Measurements from ENCODE around the gene LGALS9. TPM values are rescaled to one million over a fixed set of nuclear protein-coding genes. Genes with fewer than 3 reads are reported as not detected.

The LGALS9 gene
- total and polyA plus RNA-seq, 9 of the 15 experiments (the other 6 are each of a cell fraction or from before 2014, with no cell fraction given): 0.45 to 6.9 (median 2.8) TPM

DNA sequence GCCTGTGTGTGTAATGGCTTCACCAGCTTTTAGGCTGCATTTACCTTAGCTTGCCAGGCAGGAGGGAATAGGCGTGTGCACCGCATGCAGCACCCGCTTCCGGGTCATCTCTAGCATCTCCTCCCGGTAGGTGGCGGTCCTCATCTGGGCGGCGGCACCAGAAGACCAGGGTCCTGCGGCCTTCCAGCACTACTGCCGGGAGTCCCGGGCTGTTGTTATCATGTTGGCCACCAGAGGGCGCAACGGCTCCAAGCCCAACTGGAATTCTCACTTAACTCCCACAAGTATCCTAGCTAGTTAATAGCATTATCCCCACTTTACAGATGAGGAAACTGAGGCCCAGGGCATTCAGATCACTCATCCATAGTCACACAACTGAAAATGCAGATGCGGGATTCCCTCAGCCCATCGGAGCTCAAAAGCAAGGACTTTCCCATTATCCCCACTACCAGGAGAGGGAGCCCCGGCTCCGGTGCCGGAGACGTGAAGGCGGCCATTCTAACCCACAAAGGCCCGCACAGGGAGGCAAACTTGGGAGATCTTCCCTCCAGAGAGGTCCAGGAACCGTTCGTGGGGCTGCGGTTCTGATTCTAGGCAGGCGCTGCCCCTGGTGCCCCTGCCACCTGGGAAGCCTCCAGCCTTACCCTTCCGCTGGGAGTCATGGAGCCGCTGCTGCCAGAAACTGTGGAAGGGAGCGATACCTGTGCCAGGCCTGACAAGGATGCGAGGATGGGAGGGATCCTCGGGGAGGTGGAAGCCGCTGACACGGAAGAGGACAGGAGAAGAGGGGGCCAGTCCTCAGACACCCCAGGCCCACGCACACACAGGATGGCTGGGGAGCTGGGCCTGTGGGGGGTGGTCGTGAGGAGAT is 23.9 kb downstream of the LGALS9 start (continued):
- TF ChIP-seq KLF13 (tag; IDR thresholded peaks at IDR 0.05; ENCODE audit: borderline replicate concordance, low read depth): no peak
- no peak for TF ChIP-seq ZNF668 (CRISPR knock-in tag; IDR thresholded peaks at IDR 0.05)
- peak; percentile 54 for TF ChIP-seq DEAF1 (CRISPR knock-in tag; IDR thresholded peaks at IDR 0.05)
- TF ChIP-seq CCNT2 (IDR thresholded peaks at IDR 0.05; ENCODE audit: borderline replicate concordance, extremely low read depth, insufficient read length, low read depth, low read length): no peak
- TF ChIP-seq E4F1 (CRISPR knock-in tag; IDR thresholded peaks at IDR 0.05; ENCODE audit: borderline replicate concordance): no peak
- TF ChIP-seq, protein P1, sequence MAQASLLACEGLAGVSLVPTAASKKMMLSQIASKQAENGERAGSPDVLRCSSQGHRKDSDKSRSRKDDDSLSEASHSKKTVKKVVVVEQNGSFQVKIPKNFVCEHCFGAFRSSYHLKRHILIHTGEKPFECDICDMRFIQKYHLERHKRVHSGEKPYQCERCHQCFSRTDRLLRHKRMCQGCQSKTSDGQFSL (CRISPR knock-in tag; IDR thresholded peaks at IDR 0.05): peak; percentile 93
- TF ChIP-seq, protein P1 (tag; IDR thresholded peaks at IDR 0.05): peak in 1 of 2 experiments; percentile 75; a peak in 2 of 4 replicates
- TF ChIP-seq, protein P2, sequence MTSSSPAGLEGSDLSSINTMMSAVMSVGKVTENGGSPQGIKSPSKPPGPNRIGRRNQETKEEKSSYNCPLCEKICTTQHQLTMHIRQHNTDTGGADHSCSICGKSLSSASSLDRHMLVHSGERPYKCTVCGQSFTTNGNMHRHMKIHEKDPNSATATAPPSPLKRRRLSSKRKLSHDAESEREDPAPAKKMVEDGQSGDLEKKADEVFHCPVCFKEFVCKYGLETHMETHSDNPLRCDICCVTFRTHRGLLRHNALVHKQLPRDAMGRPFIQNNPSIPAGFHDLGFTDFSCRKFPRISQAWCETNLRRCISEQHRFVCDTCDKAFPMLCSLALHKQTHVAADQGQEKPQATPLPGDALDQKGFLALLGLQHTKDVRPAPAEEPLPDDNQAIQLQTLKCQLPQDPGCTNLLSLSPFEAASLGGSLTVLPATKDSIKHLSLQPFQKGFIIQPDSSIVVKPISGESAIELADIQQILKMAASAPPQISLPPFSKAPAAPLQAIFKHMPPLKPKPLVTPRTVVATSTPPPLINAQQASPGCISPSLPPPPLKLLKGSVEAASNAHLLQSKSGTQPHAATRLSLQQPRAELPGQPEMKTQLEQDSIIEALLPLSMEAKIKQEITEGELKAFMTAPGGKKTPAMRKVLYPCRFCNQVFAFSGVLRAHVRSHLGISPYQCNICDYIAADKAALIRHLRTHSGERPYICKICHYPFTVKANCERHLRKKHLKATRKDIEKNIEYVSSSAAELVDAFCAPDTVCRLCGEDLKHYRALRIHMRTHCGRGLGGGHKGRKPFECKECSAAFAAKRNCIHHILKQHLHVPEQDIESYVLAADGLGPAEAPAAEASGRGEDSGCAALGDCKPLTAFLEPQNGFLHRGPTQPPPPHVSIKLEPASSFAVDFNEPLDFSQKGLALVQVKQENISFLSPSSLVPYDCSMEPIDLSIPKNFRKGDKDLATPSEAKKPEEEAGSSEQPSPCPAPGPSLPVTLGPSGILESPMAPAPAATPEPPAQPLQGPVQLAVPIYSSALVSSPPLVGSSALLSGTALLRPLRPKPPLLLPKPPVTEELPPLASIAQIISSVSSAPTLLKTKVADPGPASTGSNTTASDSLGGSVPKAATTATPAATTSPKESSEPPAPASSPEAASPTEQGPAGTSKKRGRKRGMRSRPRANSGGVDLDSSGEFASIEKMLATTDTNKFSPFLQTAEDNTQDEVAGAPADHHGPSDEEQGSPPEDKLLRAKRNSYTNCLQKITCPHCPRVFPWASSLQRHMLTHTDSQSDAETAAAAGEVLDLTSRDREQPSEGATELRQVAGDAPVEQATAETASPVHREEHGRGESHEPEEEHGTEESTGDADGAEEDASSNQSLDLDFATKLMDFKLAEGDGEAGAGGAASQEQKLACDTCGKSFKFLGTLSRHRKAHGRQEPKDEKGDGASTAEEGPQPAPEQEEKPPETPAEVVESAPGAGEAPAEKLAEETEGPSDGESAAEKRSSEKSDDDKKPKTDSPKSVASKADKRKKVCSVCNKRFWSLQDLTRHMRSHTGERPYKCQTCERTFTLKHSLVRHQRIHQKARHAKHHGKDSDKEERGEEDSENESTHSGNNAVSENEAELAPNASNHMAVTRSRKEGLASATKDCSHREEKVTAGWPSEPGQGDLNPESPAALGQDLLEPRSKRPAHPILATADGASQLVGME (CRISPR knock-in tag; IDR thresholded peaks at IDR 0.05): 0 out of 2 replicates have a peak, but pooled peaks have one; percentile 71
- TF ChIP-seq ZNF224 (CRISPR knock-in tag; IDR thresholded peaks at IDR 0.05): no peak
- TF ChIP-seq, protein P3, sequence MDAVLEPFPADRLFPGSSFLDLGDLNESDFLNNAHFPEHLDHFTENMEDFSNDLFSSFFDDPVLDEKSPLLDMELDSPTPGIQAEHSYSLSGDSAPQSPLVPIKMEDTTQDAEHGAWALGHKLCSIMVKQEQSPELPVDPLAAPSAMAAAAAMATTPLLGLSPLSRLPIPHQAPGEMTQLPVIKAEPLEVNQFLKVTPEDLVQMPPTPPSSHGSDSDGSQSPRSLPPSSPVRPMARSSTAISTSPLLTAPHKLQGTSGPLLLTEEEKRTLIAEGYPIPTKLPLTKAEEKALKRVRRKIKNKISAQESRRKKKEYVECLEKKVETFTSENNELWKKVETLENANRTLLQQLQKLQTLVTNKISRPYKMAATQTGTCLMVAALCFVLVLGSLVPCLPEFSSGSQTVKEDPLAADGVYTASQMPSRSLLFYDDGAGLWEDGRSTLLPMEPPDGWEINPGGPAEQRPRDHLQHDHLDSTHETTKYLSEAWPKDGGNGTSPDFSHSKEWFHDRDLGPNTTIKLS (IDR thresholded peaks at IDR 0.05; ENCODE audit: borderline replicate concordance, low read depth): no peak
- peak; percentile 70; the same call in 1 of the 2 replicates for TF ChIP-seq NR2C2 (CRISPR knock-in tag; IDR thresholded peaks at IDR 0.05)
- TF ChIP-seq NR2C2 (tag; IDR thresholded peaks at IDR 0.05): peak; percentile 71
